ENCODE data around the gene DYNAP.

- TF ChIP-seq CTCF (IDR thresholded peaks at IDR 0.05) (no peak), POLR2A (IDR thresholded peaks at IDR 0.05) (no peak)
Observed at GRCh38 chr18:54555286-54555685, 35.8 kb upstream of the DYNAP start.

Data from Peyer's patch (tissue), 4 donors.